HepG2 (cell line): Measurements from ENCODE around the gene MTOR. TPM values are rescaled to one million over a fixed set of nuclear protein-coding genes. Genes with fewer than 3 reads are reported as not detected.
A peak's percentile ranks its signal among the peaks of the same experiment; 100 is the strongest.

Experiments used
- HMG20A ChIP-seq: IDR thresholded peaks from 2 replicates; pipeline ENCODE4 v1.6.1; 2016; ENCODE audit warnings: borderline replicate concordance
- KAT7 ChIP-seq: IDR thresholded peaks from 2 replicates; pipeline ENCODE4 v1.6.1; 2018; ENCODE audit warnings: borderline replicate concordance, missing compliant biosample characterization
- NPAS2 ChIP-seq: sonication (generic); formaldehyde crosslinking; IDR thresholded peaks from 2 replicates; pipeline ENCODE4 v1.8.0; 2022; ENCODE audit warnings: mild to moderate bottlenecking, missing genetic modification reagents, borderline replicate concordance
- SETDB1 ChIP-seq: sonication (generic); formaldehyde crosslinking; IDR thresholded peaks from 2 replicates; pipeline ENCODE4 v1.5.1; 2020; ENCODE audit warnings: missing genetic modification reagents, mild to moderate bottlenecking, borderline replicate concordance
- SRY ChIP-seq: sonication (generic); formaldehyde crosslinking; IDR thresholded peaks from 2 replicates; pipeline ENCODE4 v1.8.0; 2022; ENCODE audit warnings: mild to moderate bottlenecking, missing genetic modification reagents
- TARDBP ChIP-seq: sonication (generic); formaldehyde crosslinking; IDR thresholded peaks from 2 replicates; pipeline ENCODE4 v1.8.0; 2022; ENCODE audit warnings: mild to moderate bottlenecking, missing genetic modification reagents
- TOPORS ChIP-seq: sonication (generic); formaldehyde crosslinking; IDR thresholded peaks from 2 replicates; pipeline ENCODE4 v1.8.0; 2023; ENCODE audit warnings: mild to moderate bottlenecking, missing genetic modification reagents
- ZFP82 ChIP-seq: sonication (generic); formaldehyde crosslinking; IDR thresholded peaks from 2 replicates; pipeline ENCODE4 v1.5.1; 2020; ENCODE audit warnings: mild to moderate bottlenecking, missing genetic modification reagents, borderline replicate concordance
- ZNF232 ChIP-seq: sonication (generic); formaldehyde crosslinking; IDR thresholded peaks from 2 replicates; pipeline ENCODE4 v1.4.0; 2020; ENCODE audit warnings: missing genetic modification reagents, borderline replicate concordance
- ZNF263 ChIP-seq: sonication (generic); formaldehyde crosslinking; IDR thresholded peaks from 2 replicates; pipeline ENCODE4 v1.4.0; 2020; ENCODE audit warnings: missing genetic modification reagents
- ZNF333 ChIP-seq: sonication (generic); formaldehyde crosslinking; IDR thresholded peaks from 2 replicates; pipeline ENCODE4 v1.4.0; 2020; ENCODE audit warnings: mild to moderate bottlenecking, missing genetic modification reagents, borderline replicate concordance
- ZNF432 ChIP-seq: sonication (generic); formaldehyde crosslinking; IDR thresholded peaks from 2 replicates; pipeline ENCODE4 v1.5.0; 2020; ENCODE audit warnings: missing genetic modification reagents, mild to moderate bottlenecking, borderline replicate concordance
- ZNF713 ChIP-seq: sonication (generic); formaldehyde crosslinking; IDR thresholded peaks from 2 replicates; pipeline ENCODE4 v1.4.0; 2020; ENCODE audit warnings: mild to moderate bottlenecking, missing genetic modification reagents
- ZNF839 ChIP-seq: sonication (generic); formaldehyde crosslinking; IDR thresholded peaks from 2 replicates; pipeline ENCODE4 v1.4.0; 2020; ENCODE audit warnings: missing genetic modification reagents, mild to moderate bottlenecking, borderline replicate concordance
- ZSCAN12 ChIP-seq: sonication (generic); formaldehyde crosslinking; IDR thresholded peaks from 2 replicates; pipeline ENCODE4 v1.9.0; 2021; ENCODE audit warnings: mild to moderate bottlenecking, missing genetic modification reagents
- polyA plus RNA-seq, 8 experiments: library from polyadenylated mRNA; depleted of rRNA in 3 of 8; stranded (reverse) in 7 of 8; unstranded in 1 of 8; fragments of >200 nt; fragmentation: Illumina TruSeq in 4 of 8; extraction: Trizol in 4 of 8; gene quantifications; 2 replicates each; pipeline versions ENCODE4 v1.2.1 to v1.2.3, GENCODE V29; 2011 to 2016; ENCODE audit warnings: low read depth in 4 of 8, missing spikeins in 1 of 8, mixed read lengths in 1 of 8; ENCODE audit not compliant: insufficient read depth in 1 of 8
- total RNA-seq, 5 experiments: library from RNA; depleted of rRNA; stranded (reverse); fragments of >200 nt; fragmentation: Illumina TruSeq; extraction: Trizol; gene quantifications; 2 replicates each; pipeline ENCODE4 v1.2.3, GENCODE V29; 2016; ENCODE audit warnings: low read depth in 1 of 5
- TF ChIP-seq, protein P1 (sequence below): sonication (generic); formaldehyde crosslinking; conservative IDR thresholded peaks from 2 replicates; pipeline ENCODE4 v1.8.0; 2022; ENCODE audit warnings: low read depth, missing genetic modification reagents
- TF ChIP-seq, protein P2 (sequence below): sonication (generic); formaldehyde crosslinking; IDR thresholded peaks from 2 replicates; pipeline ENCODE4 v1.4.0; 2020; ENCODE audit warnings: missing genetic modification reagents, borderline replicate concordance
- TF ChIP-seq, protein P3 (sequence below): sonication (generic); formaldehyde crosslinking; IDR thresholded peaks from 2 replicates; pipeline ENCODE4 v1.5.0; 2020; ENCODE audit warnings: missing genetic modification reagents
- TF ChIP-seq, protein P4 (sequence below): sonication (generic); formaldehyde crosslinking; IDR thresholded peaks from 2 replicates; pipeline ENCODE4 v1.5.1; 2020; ENCODE audit warnings: mild to moderate bottlenecking, missing genetic modification reagents, moderate library complexity

The MTOR gene
- total and polyA plus RNA-seq, 2 of the 13 experiments (the other 11 are each of a cell fraction or from before 2014, with no cell fraction given) = 24.6 to 34.6 TPM

DNA sequence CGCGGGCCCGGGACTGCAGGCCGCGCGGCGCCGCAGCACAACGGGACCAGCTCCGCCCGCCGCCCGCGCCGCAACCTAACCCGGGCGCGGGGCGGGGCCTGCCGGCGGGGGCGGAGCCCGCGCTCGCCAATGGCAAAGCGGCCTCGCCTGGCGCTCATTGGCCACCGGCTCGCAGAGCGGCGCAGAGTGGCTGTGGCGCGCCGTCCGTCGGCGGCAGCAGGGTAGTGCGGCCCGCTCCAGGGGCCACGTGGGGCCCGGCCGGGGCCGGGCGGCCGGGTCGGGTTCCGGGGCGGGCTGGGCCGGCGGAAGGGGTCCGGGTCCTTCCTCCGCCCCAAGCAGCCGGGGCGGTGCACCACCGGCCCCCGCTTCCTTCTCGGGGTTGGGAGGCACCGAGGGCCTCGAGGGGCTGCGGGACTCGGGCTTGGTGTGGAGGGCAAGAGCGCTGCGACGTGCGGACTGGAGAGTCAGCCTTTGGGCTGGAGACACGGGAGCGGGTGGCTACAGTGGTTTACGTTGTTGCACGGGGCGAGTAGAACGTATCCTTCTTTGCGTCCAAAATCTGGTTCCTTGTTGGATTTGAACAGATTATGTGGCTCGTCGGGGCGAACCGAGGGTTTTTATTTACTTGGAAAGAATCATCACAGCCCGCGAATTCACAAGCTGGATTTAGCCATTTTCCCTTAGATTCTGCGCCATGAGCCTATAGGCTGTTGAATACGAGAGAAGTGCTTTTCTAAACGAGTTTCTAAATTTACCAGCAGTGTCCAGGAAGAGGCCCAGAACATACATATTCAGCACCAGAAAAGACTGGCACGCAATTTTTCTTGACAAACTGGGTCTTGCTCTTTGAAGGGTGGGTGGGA, 202.2 kb downstream of the MTOR start, which contains the start of gene SRM (continued):
- TF ChIP-seq, protein P1, sequence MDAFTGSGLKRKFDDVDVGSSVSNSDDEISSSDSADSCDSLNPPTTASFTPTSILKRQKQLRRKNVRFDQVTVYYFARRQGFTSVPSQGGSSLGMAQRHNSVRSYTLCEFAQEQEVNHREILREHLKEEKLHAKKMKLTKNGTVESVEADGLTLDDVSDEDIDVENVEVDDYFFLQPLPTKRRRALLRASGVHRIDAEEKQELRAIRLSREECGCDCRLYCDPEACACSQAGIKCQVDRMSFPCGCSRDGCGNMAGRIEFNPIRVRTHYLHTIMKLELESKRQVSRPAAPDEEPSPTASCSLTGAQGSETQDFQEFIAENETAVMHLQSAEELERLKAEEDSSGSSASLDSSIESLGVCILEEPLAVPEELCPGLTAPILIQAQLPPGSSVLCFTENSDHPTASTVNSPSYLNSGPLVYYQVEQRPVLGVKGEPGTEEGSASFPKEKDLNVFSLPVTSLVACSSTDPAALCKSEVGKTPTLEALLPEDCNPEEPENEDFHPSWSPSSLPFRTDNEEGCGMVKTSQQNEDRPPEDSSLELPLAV = no peak
- TF ChIP-seq ZFP82 (no peak), NPAS2 (no peak), ZNF333 (CRISPR knock-in tag) (no peak), TARDBP (CRISPR knock-in tag) (no peak), SETDB1 (CRISPR knock-in tag) (no peak), HMG20A (CRISPR knock-in tag) (no peak), ZNF263 (CRISPR knock-in tag) (no peak), ZNF432 (CRISPR knock-in tag) (no peak), ZSCAN12 (no peak), SRY (CRISPR knock-in tag) (no peak), ZNF839 (no peak), TOPORS (CRISPR knock-in tag) (no peak; the same call in 1 of the 2 replicates), ZNF713 (no peak), KAT7 (CRISPR knock-in tag) (no peak), ZNF232 (CRISPR knock-in tag) (no peak)
- TF ChIP-seq, protein P2, sequence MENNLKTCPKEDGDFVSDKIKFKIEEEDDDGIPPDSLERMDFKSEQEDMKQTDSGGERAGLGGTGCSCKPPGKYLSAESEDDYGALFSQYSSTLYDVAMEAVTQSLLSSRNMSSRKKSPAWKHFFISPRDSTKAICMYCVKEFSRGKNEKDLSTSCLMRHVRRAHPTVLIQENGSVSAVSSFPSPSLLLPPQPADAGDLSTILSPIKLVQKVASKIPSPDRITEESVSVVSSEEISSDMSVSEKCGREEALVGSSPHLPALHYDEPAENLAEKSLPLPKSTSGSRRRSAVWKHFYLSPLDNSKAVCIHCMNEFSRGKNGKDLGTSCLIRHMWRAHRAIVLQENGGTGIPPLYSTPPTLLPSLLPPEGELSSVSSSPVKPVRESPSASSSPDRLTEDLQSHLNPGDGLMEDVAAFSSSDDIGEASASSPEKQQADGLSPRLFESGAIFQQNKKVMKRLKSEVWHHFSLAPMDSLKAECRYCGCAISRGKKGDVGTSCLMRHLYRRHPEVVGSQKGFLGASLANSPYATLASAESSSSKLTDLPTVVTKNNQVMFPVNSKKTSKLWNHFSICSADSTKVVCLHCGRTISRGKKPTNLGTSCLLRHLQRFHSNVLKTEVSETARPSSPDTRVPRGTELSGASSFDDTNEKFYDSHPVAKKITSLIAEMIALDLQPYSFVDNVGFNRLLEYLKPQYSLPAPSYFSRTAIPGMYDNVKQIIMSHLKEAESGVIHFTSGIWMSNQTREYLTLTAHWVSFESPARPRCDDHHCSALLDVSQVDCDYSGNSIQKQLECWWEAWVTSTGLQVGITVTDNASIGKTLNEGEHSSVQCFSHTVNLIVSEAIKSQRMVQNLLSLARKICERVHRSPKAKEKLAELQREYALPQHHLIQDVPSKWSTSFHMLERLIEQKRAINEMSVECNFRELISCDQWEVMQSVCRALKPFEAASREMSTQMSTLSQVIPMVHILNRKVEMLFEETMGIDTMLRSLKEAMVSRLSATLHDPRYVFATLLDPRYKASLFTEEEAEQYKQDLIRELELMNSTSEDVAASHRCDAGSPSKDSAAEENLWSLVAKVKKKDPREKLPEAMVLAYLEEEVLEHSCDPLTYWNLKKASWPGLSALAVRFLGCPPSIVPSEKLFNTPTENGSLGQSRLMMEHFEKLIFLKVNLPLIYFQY (CRISPR knock-in tag) = peak; percentile 94
- TF ChIP-seq, protein P3, sequence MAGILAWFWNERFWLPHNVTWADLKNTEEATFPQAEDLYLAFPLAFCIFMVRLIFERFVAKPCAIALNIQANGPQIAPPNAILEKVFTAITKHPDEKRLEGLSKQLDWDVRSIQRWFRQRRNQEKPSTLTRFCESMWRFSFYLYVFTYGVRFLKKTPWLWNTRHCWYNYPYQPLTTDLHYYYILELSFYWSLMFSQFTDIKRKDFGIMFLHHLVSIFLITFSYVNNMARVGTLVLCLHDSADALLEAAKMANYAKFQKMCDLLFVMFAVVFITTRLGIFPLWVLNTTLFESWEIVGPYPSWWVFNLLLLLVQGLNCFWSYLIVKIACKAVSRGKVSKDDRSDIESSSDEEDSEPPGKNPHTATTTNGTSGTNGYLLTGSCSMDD (CRISPR knock-in tag) = no peak
- TF ChIP-seq, protein P4, sequence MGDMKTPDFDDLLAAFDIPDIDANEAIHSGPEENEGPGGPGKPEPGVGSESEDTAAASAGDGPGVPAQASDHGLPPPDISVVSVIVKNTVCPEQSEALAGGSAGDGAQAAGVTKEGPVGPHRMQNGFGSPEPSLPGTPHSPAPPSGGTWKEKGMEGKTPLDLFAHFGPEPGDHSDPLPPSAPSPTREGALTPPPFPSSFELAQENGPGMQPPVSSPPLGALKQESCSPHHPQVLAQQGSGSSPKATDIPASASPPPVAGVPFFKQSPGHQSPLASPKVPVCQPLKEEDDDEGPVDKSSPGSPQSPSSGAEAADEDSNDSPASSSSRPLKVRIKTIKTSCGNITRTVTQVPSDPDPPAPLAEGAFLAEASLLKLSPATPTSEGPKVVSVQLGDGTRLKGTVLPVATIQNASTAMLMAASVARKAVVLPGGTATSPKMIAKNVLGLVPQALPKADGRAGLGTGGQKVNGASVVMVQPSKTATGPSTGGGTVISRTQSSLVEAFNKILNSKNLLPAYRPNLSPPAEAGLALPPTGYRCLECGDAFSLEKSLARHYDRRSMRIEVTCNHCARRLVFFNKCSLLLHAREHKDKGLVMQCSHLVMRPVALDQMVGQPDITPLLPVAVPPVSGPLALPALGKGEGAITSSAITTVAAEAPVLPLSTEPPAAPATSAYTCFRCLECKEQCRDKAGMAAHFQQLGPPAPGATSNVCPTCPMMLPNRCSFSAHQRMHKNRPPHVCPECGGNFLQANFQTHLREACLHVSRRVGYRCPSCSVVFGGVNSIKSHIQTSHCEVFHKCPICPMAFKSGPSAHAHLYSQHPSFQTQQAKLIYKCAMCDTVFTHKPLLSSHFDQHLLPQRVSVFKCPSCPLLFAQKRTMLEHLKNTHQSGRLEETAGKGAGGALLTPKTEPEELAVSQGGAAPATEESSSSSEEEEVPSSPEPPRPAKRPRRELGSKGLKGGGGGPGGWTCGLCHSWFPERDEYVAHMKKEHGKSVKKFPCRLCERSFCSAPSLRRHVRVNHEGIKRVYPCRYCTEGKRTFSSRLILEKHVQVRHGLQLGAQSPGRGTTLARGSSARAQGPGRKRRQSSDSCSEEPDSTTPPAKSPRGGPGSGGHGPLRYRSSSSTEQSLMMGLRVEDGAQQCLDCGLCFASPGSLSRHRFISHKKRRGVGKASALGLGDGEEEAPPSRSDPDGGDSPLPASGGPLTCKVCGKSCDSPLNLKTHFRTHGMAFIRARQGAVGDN = peak; percentile 40; the same call in 1 of the 2 replicates
